H1 (cell line): ENCODE data around the gene MPHOSPH10. TPM values are rescaled to one million over a fixed set of nuclear protein-coding genes. Genes with fewer than 3 reads are reported as not detected.

Experiments
- CHD7 ChIP-seq: fragments of 300-600 bp; sonication (generic); IDR thresholded peaks from 2 replicates; pipeline ENCODE4 v1.7.1; 2012; ENCODE audit warnings: low read length, moderate library complexity, mild to moderate bottlenecking, inconsistent platforms; ENCODE audit not compliant: insufficient replicate concordance
- EGR1 ChIP-seq: IDR thresholded peaks from 2 replicates; pipeline ENCODE4 v1.6.1; 2011; ENCODE audit warnings: low read depth, low read length, borderline replicate concordance
- JUN ChIP-seq: IDR thresholded peaks from 2 replicates; pipeline ENCODE4 v1.6.1; 2011; ENCODE audit warnings: low read depth, mild to moderate bottlenecking, improper control_type of control experiment, low read length
- KDM1A ChIP-seq: fragments of 200-600, 300-600 bp; sonication (generic); IDR thresholded peaks from 2 replicates; pipeline ENCODE4 v1.7.1; 2016; ENCODE audit warnings: mild to moderate bottlenecking, low read length, borderline replicate concordance
- KDM5A ChIP-seq: fragments of 200-600 bp; IDR thresholded peaks from 2 replicates; pipeline ENCODE4 v1.7.1; 2012; ENCODE audit warnings: mild to moderate bottlenecking, low read length, inconsistent platforms, mixed read lengths
- RAD21 ChIP-seq, 2 experiments: IDR thresholded peaks in 1 of 2; conservative IDR thresholded peaks in 1 of 2; 2 replicates each; pipeline ENCODE4 v1.6.1; 2011; ENCODE audit warnings: low read depth in 2 of 2, low read length in 2 of 2, improper control_type of control experiment in 1 of 2, inconsistent platforms in 1 of 2, mild to moderate bottlenecking in 1 of 2, moderate library complexity in 1 of 2
- SP1 ChIP-seq: IDR thresholded peaks from 2 replicates; pipeline ENCODE4 v1.6.1; 2011; ENCODE audit warnings: low read depth, low read length
- TCF12 ChIP-seq: IDR thresholded peaks from 2 replicates; pipeline ENCODE4 v1.6.1; 2011; ENCODE audit warnings: low read depth, mild to moderate bottlenecking, low read length
- polyA plus RNA-seq, 7 experiments: library from polyadenylated mRNA; depleted of rRNA in 3 of 7; stranded (reverse) in 5 of 7; unstranded in 2 of 7; fragments of >200 nt in 5 of 7; fragments of 200-250 nt in 2 of 7; gene quantifications; 1 replicate in 5 of 7; 2 replicates in 1 of 7; 4 replicates in 1 of 7; pipeline versions ENCODE4 v1.2.1 to v1.2.3, GENCODE V29; 2011 to 2013; ENCODE audit warnings: missing spikeins in 2 of 7, mixed read lengths in 2 of 7
- total RNA-seq: library from RNA; stranded (reverse); fragmentation: NEBNext Ultra II Directional; extraction: Animal tissue kit (Norgen Biotek cat#: 25700); gene quantifications from 2 replicates; pipeline ENCODE4 v1.2.1, GENCODE V29; 2021

MPHOSPH10 gene
- total and polyA plus RNA-seq, 2 of the 8 experiments (the other 6 are each of a cell fraction or from before 2014, with no cell fraction given): 4.5 to 39.1 TPM

- no peak for TF ChIP-seq CHD7
- no peak for TF ChIP-seq KDM5A
- no peak for TF ChIP-seq JUN
- no peak for TF ChIP-seq SP1
- TF ChIP-seq TCF12: no peak
- TF ChIP-seq EGR1: no peak
- no peak for TF ChIP-seq RAD21 (IDR thresholded peaks at IDR 0.05 in 1 of 2, conservative IDR thresholded peaks at IDR 0.05 in 1 of 2; ENCODE audit: low read depth in 2 of 2, low read length in 2 of 2)
- no peak for TF ChIP-seq KDM1A
Measured at GRCh38 chr2:71133603-71134002, 3.2 kb downstream of the MPHOSPH10 start (continued).
